Measurements from ENCODE around the gene MAGIX.
"Not testable (repeated sequence)": the region's sequence is repeated elsewhere in the genome, so short reads cannot be mapped to it uniquely, and the experiment has no call there.

The MAGIX gene

DNA sequence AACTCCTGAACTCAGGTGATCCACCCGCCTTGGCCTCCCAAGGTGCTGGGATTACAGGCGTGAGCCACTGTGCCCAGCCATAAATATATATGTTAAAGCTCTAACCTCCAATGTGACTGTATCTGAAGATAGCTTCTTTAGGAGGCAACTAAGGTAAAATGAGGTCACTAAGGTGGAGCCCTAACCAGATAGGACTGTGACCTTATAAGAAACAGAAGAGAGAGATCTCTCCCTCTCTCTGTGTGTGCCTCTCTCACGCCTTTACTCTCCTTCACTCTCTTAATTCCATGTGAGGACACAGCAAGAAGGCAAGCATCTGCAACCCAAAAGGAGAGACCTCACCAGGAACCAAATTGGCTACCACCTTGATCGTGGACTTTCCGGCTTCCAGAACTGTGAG is 926 bp upstream of the MAGIX start:
- no peak for DNase-seq

DNA sequence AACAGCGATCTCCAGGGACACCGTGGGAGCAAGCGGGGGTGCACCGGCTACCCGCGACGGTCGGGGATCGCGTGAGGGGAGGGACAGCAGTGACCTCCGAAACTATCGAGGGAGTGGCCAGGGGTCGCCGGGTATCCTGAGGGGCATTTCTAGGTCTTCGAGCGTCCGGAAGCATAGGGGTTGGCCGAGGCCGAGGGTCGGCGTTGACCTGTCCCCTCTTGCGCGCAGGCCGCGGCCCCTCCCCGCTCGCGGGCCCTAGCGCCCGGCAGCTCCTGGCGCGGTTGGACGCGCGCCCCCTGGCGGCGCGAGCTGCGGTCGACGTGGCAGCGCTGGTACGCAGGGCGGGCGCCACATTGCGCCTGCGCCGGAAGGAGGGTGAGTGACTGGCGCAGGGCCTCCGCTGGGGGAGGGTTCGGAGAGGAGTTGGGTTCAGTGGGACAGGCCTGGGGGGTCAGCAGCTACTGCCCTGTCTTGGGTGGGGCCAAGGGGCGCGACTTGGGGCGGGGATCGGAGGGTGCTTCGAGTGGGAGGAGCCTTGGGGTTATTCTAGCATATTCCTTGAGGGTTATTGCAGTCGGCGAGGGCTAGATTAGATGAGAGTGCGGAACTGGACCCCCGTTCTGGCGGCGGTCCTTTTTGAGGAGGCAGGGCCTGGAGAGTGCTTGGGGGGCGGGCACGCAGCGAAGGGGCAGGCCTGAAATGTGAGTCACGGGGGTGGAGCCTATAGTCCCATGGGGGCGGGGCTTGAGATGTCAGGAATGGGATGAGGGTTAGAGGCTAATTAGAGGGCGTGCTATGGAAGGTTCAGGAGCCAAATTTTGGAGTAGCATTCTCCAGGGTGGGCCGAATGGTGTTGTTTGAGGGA is 1.2 kb downstream of the MAGIX start:
- DNase-seq: peak; percentile 30 to 72 (median 46)

DNA sequence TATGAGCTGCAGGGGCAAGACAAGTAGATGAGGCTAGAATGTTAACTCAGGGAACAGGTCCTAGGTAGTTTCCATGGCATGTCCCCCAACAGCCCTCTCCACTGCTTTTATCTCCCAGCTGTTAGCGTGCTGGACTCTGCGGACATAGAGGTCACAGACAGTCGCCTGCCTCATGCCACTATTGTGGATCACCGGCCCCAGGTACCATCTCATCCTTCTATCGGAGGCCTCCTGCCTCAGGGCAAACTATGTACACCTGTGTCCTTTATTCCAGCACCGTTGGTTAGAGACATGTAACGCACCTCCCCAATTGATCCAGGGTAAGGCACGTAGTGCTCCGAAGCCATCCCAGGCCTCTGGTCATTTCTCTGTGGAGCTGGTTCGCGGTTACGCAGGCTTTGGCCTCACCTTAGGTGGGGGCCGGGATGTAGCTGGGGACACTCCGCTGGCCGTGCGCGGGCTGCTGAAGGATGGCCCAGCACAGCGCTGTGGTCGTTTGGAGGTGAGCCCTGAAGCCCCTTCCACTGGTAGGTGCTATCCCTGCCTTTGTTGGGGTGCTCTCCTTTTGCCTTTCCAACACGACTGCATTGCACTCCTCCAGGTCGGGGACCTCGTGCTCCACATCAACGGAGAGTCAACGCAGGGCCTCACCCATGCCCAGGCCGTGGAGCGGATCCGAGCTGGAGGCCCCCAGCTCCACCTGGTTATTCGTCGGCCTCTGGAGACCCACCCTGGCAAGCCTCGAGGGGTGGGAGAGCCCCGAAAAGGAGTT is 2.2 kb downstream of the MAGIX start:
- no peak for DNase-seq

DNA sequence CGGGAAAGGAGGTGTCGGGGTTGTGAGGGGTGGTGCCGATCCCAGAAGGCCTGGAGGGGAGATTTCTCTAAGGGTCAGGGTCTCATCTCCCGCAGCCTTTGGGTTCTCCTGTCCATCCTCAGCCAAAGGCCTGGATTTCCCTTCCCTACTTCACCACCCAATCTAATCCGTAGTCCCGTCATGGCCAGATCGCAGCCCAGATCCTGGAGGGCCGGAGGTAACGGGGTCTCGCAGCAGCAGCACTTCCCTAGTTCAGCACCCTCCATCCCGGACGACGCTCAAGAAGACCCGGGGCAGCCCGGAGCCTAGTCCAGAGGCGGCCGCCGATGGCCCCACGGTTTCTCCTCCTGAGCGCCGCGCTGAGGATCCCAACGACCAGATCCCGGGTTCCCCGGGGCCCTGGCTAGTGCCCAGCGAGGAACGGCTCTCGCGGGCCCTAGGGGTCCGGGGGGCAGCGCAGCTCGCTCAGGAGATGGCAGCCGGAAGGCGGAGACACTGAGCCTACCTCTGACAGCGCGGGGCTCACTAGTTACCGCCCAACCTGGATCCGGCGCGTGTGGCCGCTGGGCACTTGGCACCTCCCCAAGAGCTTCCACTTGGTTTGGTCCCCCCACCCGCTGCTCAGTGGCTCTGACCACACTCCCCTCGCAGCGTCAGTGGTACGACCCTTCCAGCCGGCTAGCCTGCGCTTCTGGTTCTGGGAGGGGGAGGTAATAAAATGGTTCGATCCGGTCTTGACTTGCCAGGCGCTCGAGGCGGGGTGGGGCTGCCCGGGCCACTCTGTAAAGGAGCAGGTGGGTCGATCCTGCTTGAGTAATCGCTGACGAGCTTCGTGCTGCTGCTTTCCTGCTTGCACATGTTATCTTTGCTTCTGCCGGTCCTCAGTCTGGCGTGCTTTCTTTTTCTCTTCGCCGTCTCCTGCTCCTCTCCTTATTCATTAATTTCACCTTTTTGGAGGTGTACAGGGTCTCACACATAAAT is 3.6 kb downstream of the MAGIX start:
- peak in 3 of 4 experiments; percentile 21 to 59 (median 22) for DNase-seq

DNA sequence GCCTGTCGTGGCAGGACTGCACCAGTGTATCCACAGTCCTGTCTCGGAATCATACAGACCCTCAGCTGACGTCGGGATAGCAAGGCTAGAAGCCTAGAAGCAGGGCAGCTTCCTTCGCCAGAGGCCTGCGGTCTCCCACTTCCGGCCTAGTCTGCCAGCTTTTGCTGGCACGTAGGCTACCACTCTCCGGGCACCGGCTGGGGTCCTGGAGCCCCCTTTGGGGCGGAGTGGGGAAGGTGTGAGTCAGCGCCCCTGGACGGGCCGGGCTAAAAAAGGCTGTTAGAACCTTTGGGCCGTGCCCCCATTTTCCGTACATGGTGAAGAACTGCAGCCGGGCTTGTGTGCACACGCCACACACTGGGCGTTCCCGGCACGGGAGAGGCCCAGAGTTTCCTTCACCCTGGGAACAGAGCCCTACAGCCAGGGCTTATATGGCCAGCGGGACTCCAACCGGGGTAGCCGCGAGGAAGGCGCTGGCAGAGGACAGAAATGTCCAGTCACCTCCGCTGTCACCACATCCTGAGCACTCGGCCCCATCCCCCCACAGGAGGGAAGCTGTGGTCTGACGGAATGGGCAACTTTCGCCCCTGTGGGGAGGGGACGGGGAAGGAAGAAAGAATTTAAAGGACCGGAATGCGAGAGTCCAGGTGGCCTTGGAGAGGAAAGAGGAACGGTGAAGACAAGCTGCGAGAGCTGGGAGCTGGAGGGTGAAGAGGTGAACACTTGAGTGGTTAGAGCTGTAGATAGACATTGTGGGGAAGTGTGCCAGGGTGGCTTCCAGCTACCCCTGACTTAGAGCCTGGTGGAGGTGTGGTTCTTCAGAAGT is 4.6 kb downstream of the MAGIX start:
- peak in 3 of 4 experiments; percentile 5 to 34 (median 10) for DNase-seq

DNA sequence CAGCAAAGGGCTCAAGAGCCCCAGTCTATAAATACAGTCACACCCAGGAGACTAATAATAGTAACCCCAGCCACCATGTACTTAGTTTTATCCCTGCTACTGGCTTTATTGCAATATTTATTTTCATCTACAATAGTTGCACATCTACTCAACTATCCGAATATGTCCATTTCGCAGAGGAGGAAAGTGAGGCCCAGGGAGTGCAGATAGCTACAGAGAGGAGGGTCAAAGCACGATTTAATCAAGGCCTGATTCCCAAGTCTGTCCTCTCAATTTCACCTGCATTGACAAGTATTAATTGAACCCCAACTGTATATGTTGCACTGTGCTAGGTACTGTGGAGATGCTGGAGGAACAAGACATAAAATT is 5.2 kb downstream of the MAGIX start:
- DNase-seq: no peak

DNA sequence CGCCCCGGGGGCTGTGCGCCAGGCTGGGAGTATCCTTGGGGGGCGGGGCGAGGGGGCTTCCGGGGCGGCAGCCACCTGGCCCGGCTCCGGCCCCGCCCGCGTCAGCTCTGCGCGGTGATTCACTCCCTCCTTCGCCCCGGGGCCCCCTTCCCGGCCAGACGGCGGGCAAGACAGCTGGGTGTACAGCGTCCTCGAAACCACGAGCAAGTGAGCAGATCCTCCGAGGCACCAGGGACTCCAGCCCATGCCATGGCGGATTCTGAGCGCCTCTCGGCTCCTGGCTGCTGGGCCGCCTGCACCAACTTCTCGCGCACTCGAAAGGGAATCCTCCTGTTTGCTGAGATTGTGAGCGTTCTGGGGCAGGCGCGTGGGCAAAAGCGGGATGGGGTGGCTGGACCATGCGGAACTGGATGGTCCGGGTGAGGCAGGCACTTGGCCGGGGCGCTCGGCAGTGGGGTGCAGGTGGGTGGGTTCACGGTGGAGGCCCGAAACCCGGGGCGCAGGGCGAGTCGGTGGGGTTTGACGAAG is 9.3 kb downstream of the MAGIX start, which contains the start of gene PLP2:
Gene PLP2 (plus strand): TSS at position 147 of the 528 bp plus-strand sequence. CDS start 103 bp downstream, at position 250.
- peak; percentile 4 to 44 (median 18) for DNase-seq

DNA sequence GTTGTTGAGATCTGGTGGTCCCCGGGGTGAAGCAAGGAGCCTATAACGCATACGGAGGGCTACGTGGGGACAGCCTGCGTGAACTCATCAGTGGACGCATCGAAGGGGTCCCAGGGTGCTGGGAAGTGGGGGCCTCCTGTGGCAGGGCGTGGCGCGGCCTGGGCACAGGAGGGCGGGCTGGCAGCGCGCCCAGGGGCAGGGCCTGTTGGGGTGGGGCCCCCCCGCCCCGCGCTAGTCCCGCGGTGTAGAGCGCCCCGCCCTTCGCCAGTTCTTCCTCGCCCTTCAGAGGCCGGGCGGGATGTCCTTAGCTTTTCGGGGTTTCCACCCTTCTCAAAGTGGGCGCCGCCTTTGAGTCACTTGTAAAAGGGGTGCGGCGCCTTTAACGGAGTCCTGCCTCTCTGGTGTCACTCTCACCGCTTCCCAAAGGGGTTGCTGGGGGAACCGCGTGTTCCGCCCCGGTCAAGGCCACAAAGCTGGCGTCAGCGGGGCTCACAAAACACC is 9.8 kb downstream of the MAGIX start:
- peak in 2 of 4 experiments; percentile 3 to 43 for DNase-seq

DNA sequence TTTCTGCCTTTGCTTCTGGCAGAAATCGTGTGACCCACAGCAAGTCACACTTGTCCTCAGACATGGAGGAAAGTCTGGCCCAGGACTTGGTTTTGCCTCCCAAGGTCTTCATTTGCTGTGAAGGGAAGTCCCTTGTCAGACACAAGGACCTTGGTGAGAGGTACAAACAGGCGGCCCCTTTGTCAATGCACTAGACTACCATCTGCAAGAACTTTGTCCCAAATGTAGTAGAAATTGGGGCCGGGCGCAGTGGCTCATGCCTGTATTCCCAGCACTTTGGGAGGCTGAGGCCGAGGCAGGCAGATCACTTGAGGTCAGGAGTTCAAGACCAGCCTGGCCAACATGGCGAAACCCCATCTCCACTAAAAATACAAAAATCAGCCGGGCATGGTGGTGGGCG is 11.0 kb downstream of the MAGIX start:
- DNase-seq: not testable (repeated sequence)

DNA sequence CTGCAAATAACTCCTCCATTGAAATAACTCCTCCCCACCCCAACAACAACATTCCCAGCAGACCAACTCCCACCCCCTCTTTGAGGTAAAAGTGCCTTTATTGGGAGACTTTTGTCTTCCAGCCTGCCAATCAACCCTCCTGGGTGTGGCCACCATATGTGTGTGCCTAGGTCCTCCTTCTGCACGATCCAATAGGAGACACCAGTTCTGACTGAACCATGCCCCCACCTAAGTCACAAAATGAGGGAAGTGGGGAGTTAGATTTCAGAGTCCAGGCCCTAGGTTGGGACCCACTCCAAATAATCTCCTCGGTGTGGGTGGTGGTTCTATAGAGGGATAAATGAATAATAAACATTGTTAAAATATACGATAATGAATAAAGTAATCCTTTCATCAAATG is 12.2 kb downstream of the MAGIX start:
- DNase-seq: no peak

DNA sequence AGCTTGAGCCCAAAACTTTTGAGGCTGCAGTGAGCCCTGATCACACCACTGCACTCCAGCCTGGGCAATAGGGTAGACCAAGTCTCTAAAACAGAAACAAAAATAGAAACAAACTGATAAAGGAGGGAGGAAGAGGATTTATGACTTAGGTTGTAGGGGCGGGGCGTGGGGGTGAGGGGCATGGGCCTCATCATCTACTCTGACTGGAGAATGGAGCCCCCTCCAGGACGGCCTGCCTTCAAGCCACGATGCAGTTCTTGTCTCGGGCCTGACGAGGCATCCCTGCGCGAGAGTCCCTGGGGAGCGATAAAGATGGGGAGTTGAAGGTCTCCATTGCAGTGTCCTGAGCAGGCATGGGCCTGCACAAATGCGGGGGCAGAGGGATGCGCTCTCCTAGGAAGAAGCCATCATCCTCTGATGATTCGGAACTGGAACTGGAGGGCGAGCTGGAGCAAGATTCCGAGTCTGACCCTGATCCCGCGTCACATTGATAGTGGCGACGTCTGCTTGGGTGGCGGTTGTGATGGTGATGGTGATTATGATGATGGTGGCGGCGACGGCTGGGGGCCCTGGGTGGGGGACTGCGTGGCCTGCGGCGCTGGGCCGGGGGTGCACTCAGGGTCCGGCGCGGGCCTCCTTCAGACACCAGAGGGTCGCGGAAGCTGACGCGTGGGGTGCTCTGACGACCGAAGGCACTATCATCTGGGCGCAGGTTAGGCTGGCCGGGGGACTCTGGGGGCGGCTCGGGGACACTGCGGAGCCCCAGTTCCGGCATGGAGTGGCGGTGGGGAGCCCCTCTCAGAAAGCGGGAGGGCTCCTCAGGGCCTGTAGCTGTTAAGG is 13.1 kb downstream of the MAGIX start:
- DNase-seq: no peak

DNA sequence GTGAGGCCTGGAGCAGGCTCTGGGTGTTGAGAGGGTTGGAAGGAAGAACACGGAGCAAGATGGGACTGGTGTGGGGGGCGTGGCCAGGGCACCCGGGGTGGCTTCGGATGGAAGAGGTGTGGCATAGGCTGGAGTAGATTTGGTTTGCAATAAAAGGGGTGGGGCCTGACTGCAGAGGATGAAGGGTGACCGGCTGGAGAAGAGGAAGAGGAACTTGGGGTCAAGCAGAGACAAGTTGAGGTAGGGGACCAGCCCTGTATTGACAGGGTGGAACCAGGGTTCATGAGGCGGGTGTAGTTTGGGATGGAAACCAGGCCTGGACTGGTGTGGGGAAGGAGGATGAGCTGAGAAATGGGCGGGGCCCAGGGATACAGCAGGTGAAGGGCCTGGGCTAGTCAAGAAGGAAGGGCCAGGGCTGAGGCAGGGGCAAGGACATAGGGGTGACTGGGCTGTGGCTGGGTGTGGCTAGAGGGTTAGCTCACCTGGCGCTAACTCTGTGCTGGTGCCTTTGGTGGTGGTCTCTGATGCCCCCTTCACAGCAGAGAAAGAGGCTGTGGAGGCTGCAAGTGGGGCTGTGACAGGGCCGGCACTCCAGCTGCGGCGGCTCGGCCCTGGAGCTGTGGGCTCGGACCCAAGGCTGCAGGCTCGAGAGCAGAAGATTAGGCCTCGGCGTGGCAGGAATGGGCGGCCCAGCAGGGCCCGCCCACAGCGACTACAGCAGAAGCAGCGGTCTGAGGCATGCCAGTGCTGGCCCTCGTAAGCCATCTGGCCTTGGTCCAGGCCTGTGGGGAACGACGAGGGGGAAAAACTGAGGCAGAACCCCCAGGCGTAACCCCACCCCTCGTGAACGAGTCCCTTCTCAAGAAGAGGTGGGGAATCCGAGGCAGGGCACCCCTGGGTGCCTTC is 14.1 kb downstream of the MAGIX start:
- no peak for DNase-seq

DNA sequence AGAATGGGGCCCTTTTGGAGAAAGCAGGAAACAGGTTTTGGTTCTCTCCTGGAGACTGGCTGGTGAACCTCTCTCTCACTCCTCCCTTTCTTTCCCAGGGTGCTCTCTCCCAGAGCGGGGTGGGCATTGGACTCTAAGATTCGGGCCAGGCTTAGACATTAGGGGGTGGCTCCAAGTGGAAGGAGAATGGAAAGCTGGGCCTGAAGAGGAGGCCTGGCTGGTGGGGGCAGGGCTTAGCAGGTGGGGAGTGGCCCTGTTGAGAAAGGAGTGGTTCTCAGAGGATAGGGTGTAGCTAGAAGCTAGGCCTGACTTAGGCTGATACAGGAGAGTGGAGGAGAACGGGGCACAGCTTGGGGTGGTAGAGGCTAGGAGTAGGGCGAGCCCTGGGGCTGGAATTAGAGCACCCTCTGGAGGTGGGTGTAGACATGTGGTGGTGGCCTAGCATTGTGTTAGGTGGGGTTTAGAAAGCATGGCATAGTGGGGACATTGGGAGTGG is 14.8 kb downstream of the MAGIX start:
- no peak for DNase-seq

DNA sequence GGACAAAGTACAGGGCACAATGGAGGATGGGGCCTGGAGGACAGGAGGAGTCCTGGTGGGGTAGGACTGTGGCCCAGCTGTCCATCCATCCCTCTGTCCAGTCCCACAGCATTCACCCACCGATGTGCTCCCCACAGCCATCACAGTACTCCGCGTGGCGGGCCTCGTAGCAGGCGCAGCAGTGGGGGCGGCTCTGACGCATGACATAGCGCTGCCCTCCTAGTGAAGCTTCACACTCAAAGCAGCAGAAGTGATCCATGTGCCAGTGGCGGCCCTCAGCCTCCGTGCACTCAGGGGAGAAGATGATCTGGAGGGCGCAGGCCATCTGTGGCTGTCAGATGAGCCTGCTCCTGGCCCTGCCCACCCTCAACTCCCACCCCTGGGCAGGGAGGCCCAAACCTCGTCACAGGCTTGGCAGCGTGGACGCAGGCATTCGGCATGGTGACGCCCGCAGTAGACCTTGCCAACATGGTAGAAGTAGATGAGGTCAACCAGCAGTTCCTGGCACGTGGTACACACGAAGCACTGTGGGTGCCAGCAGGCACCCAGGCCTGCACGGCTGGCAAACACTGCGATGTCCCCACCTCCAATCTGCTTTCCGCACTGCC is 15.4 kb downstream of the MAGIX start:
- DNase-seq: no peak

DNA sequence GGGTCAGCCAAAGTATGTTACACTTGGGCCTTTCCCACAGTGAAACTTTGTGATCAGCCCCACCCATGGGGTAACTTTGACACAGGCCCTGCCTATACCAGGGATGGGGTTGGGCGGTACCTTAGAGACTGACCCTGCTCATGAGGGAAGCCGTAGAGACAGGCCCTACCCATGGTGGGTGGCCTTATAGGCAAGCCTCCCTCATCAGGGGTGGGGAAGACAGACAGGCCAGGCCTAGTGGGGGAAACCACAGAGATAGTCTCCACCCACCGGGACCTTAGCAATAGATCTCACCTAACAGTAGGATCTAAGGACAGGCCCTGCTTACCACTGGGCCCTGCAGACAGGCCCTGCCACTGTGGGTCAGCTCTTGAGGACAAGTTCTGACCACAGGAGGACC is 16.0 kb downstream of the MAGIX start:
- no peak for DNase-seq

DNA sequence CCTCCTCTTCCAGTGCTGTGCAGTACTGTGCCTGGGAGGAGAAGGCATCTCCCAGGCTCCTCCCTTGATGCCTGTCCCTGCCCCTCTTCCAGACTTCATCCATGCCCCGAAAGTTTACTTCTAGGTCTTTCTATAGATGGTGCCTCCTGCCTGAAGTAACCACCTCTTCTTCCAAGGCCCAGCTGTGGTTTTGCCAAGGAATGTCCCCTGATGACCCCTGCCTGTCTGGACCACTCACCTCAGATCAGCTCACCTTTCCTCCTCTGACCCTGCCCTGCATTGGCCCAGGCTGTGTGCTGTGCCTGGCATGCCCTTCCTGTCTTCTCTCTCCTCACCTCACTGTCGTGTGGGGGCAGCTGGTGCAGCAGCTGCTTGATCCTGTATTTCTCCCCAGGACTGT is 16.8 kb downstream of the MAGIX start:
- DNase-seq: no peak

DNA sequence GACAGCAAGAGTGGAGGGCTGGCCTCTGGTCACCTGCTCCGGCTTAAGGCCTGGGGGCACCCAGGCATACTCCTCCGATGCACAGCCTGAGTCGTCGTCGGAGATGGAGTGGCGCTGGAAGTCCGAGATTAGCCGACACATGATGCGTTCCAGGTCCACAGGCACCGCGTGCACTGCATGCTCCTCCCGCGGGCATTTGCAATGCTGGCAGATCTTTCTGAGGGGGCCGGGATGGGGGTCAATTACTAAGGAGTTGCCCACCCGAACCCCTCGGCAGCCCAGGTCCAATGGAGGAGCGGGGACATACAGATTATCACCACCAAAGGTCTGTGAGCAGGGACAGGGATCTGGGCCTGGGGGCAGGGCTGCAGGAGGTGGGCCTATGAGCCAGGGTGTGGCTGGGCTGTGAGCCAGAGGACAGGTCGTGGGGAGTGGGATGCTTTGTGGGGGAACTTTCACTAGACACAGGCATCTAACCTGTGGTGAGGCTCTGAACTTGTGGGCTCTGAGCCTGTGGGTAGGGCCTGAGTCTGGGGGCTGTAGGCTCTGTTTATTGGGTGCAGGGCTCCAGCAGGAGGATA is 21.2 kb downstream of the MAGIX start:
- DNase-seq: no peak

Data from activated naive CD4-positive, alpha-beta T cell (primary cell).